ENCODE data around the gene MACROD2.

GRCh38 chr20:15705975-15706374 lies 1710.7 kb downstream of the MACROD2 start:
- no peak for TF ChIP-seq CTCF (IDR thresholded peaks at IDR 0.05)
- TF ChIP-seq EZH2 (IDR thresholded peaks at IDR 0.05; ENCODE audit: borderline replicate concordance, insufficient read depth, low read depth, low read length, poor library complexity, severe bottlenecking) = no peak
